T-helper 2 cell treated with Interferon-gamma antibody and Interleukin-4, amounts not matched to agents 100 ng/mL and 5 ng/mL, for 36 hours (primary cell): Measurements from ENCODE around the gene FREY1. TPM values are rescaled to one million over a fixed set of nuclear protein-coding genes. Genes with fewer than 3 reads are reported as not detected.

Experiments
- intact Hi-C: fragments of 100-400 bp; cut with micrococcal nuclease; formaldehyde crosslinking; loops from one replicate; pipeline ENCODE4 v1.15.1; 2023
- total RNA-seq: library from RNA; stranded (reverse); gene quantifications from 2 replicates; pipeline ENCODE4 v1.2.3, GENCODE V29; 2022

Gene FREY1
- total RNA-seq, 1 donor from 2014 or later = 4.4 TPM

- intact Hi-C loops = no loop called here
Measured at GRCh38 chr11:45928535-45929215, 21.6 kb upstream of the FREY1 start.

DNA sequence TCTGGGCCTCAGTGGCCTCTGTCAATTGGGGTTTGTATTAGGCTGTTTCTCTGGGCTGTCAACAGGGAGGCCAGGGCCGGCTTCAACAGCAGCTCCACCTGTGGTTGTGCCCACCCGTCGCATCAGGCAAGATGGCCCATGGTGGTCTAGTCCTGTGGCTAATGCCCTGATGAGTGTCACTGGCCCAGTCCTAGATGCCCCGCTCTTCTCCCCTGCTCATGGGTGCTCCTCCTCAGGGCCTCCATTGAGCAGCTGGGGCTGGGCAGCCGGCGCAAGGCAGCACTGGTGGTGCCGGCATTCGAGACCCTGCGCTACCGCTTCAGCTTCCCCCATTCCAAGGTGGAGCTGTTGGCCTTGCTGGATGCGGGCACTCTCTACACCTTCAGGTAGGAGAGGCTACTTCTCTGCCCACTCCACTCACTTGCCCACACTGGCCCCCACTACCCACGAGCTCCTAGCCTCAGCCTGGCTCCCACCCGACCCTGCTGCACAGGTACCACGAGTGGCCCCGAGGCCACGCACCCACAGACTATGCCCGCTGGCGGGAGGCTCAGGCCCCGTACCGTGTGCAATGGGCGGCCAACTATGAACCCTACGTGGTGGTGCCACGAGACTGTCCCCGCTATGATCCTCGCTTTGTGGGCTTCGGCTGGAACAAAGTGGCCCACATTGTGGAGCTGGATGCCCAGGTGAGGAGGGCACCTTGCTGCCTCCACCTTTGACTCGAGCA is 20.8 kb upstream of the FREY1 start:
- intact Hi-C loops = no loop called here

DNA sequence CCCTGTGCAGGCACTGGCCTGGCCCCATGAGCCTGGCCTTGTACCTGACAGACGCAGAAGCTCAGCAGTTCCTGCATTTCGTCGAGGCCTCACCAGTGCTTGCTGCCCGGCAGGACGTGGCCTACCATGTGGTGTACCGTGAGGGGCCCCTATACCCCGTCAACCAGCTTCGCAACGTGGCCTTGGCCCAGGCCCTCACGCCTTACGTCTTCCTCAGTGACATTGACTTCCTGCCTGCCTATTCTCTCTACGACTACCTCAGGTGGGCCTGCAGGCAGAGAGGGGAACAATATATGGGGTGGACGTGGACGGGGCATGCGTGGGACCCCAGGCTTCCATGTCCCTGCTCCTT is 20.2 kb upstream of the FREY1 start:
- intact Hi-C loops = no loop called here

- intact Hi-C loops = no loop called here
Measured at GRCh38 chr11:45926536-45927331, 19.7 kb upstream of the FREY1 start.

DNA sequence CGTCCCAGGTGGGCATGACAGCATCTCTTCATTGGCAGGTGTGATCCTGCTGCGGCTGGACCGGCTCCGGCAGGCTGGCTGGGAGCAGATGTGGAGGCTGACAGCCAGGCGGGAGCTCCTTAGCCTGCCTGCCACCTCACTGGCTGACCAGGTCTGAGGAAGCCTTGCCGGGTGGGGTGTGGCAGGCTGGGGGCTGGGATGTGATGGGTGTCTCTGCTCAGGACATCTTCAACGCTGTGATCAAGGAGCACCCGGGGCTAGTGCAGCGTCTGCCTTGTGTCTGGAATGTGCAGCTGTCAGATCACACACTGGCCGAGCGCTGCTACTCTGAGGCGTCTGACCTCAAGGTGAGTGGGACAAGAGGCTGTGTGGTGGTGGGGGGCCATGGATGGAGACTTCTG is 18.9 kb upstream of the FREY1 start:
- intact Hi-C loops = no loop called here

GRCh38 chr11:45925550-45925949 is 18.5 kb upstream of the FREY1 start:
- intact Hi-C loops = no loop called here

GRCh38 chr11:45924927-45925326 is 17.9 kb upstream of the FREY1 start:
- intact Hi-C loops = no loop called here

DNA sequence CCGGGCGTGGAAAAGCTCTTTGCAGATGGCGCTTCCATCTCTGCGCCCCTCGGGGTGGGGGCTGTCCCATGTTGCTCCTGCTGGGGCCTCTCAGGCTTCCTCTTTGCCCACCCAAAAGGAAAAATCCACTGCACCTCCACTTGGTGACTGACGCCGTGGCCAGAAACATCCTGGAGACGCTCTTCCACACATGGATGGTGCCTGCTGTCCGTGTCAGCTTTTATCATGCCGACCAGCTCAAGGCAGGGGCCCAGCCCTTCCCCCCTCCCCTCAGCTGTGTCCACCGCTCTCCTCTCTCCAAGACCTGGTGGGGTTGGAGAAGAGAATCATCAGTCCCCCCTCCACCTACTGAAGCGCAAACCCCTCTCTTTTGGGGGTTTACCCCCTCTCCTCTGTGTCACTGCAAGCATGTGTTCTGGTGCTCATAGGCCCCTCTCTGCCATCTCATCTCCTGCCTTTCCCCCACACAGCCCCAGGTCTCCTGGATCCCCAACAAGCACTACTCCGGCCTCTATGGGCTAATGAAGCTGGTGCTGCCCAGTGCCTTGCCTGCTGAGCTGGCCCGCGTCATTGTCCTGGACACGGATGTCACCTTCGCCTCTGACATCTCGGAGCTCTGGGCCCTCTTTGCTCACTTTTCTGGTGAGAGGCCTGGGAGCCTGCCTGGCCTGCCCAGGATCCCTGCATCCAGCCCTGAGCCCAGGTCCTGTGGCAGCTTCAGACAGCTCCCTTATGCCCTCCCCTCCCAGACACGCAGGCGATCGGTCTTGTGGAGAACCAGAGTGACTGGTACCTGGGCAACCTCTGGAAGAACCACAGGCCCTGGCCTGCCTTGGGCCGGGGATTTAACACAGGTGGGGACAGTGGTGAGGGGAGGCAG is 17.2 kb upstream of the FREY1 start:
- intact Hi-C loops = no loop called here

GRCh38 chr11:45922425-45923082 is 15.5 kb upstream of the FREY1 start, which contains the start of gene LARGE2:
TSS of gene LARGE2 (plus strand) at chr11:45922656. CDS start at chr11:45922883, 227 bp downstream.
- intact Hi-C loops = no loop called here

DNA sequence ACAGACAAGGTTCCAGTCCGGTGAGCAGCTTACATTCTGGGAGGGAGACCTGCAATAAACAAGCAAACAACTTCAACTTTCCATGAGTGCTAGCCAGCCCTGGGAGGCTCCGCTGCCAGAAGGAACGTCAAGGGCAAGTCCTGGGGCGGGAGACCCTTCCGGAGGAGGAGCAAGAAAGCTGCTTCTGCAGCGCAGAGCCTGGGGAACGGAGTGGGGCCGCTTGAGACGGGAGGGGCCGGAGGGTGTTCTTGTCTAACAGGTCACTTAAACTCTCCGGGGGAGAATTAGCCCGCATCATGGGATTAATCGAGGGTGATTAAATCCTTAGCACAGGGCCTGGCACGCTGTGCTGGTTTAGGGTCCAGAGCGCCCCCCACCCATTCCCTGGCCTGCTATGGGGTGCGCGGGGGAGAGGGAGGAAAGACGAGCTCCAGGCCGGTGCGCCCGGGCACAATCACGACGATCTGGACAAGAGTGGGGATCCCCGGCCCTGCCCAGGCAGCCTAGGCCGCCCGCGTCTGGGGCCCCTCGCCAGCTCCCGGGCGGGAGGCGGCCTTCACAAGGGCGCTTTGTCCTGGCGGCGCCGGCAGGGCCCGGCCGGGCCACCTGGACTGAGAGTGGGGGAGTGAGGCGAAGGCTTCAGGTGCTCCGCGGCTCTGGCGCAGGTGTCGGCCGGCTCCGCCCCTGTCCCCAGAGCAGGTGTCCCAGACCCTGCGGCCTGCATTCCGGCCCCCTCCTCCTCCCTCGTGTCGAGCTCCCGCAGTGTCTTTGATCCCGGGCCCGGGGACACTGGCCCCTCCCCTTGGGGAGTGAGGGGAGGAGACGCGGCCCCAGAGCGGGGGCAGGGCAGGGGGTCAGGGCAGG is 14.7 kb upstream of the FREY1 start:
- intact Hi-C loops = no loop called here

DNA sequence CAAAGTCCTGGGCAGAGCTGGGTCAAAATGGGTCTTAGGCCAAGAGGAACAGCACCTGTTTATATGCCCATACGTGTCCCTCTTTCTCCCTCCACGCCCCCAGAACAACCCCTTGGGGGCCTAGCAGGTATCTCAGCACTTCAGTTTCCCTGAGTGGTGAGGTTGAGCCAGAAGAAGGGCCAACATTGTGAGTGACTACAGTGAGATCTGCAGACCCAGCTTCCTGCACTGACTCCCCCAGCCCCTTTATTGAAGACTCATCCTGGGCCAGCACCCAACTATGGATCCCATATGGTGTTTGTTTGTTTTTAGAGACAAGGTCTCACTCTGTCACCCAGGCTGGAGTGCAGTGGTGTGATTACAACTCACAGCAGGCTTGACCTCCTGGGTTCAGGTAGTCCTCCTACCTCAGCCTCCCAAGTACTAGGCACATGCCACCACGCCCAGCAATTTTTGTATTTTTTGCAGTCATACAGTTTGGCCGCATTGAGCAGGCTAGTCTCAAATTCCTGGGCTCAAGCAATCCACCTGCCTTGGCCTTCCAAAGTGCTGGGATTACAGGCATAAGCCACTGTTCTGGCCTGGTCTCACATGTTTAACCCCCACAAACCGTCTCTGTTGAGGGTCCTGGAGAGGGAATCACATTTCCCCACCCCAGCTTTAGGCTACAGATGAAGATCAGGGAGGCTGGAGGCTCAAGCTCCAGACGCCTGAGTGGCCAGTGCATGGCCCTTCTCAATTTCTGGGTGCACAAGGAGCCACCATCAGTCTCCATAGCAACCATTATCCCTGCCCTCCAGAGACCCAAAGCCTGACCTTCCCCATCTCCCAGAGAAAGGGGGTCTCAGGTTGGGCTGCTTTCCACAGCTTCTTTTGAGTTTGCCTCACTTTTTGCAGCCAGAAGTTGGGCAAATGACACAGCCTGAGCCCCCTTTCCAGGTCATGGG is 13.7 kb upstream of the FREY1 start:
- intact Hi-C loops = no loop called here

GRCh38 chr11:45919806-45920530 is 12.9 kb upstream of the FREY1 start:
- intact Hi-C loops = loop anchor here (2.0 kb wide), 4 partner anchors 35 to 781 kb away; partner anchors contain the start of genes ARHGAP1, DGKZ, MAPK8IP1 and PHF21A

DNA sequence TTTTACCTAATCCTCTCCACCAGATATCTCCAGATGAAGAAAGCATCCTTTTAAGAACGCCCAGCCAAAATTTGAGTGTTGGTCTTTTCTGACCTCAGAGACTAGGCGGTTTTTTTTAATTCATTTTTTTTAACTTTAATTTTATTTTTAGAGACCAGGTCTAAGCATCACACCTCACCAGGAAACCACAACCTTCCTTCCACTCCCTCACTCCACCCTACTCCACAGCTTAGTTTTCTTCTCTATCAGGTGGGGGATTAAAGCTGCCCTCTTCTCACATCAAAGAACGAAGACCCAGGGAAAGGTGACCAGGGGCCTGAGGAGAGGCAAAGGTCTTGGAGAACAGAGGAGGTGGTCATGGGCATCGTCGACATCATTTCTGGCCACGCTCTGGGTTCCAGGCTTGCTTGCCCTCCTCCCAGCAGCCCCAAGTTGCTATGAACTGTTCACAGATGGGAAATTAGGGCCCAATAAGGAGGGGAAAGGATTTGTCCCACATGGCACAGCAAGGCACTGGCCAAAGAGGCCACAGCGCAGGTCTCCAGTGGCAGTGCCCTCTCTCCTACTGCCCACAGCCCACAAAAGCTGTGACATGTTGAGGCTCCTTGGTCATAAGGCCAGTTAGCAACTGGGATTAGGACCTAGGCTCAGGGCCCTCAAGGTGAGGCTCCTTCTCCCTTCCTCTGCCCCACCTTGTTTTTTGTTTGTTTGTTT is 12.0 kb upstream of the FREY1 start:
- intact Hi-C loops = loop anchor here (1.0 to 2.0 kb wide), 8 partner anchors 20 to 782 kb away; partner anchors contain the start of genes ARHGAP1, CRY2, DGKZ and MAPK8IP1

- intact Hi-C loops = loop anchor here (1.0 to 2.0 kb wide), 8 partner anchors 19 to 782 kb away; partner anchors contain the start of genes ARHGAP1, CRY2, DGKZ and MAPK8IP1
Measured at GRCh38 chr11:45918331-45918941, 11.4 kb upstream of the FREY1 start.

DNA sequence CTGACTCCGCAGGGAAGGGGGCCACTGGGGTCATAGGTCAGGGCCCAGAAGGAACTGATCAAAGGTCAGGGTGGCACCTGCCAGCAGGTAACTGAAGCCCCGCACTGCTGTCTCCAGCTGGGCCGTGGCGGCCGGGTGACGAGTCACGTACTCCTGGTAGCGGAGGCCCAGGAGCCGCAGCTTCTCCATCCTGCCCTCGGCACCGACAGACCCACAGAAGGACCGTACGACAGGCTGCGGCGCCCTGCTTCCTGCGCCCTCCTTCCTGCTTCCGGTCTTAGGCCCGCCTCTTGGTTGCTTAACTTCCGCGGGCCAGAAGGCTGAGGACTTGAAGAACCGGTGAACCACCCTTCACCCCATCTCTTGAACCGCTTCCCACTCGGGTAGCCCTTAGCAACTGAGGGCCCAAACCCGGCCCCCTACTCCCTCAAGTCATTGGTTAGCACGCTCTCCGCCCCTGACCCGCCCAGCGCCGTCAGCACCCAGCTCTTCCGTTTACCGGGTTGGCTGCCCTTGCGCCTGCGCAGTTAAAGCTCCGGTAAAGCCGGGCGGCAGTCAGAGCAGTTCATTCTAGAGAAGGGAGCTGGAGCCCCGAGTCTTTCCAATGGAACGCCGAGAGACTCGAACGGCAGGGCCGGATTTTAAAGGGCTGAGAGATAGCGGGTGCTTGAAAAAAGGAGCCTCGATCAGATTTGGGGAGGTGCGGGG is 10.7 kb upstream of the FREY1 start, which contains the start of gene PEX16:
TSS of gene PEX16 (minus strand) at position 255 of the 708 bp plus-strand sequence. CDS start at position 189, 66 bp downstream.
- intact Hi-C loops = loop anchor here (1.0 to 2.0 kb wide), 8 partner anchors 18 to 783 kb away; partner anchors contain the start of genes ARHGAP1, CRY2, DGKZ and MAPK8IP1

GRCh38 chr11:45917286-45917622 is 10.2 kb upstream of the FREY1 start:
- intact Hi-C loops = no loop called here
